Upper lobe of left lung (tissue), 4 donors: ENCODE results near the gene PNPLA5.

Experiments used
- CTCF ChIP-seq, 6 experiments: fragments of 450-650 bp in 4 of 6; fragments of 200-600 bp in 2 of 6; sonication (generic) in 2 of 6; IDR thresholded peaks; one replicate each; pipeline ENCODE4 v1.5.1; 2016 to 2019; ENCODE audit warnings: antibody characterized with exemption in 6 of 6
- EP300 ChIP-seq, 4 donors: sonication (generic); formaldehyde crosslinking; IDR thresholded peaks; one replicate each; pipeline ENCODE4 v1.5.1; 2017; ENCODE audit warnings: antibody characterized with exemption in 4 of 4, control low read depth in 2 of 4
- POLR2AphosphoS5 ChIP-seq, 2 donors: sonication (generic); formaldehyde crosslinking; IDR thresholded peaks; one replicate each; pipeline ENCODE4 v1.5.1; 2017; ENCODE audit warnings: antibody characterized with exemption in 2 of 2

- TF ChIP-seq CTCF (IDR thresholded peaks at IDR 0.05) (no peak), EP300 (IDR thresholded peaks at IDR 0.05) (no peak), POLR2AphosphoS5 (IDR thresholded peaks at IDR 0.05) (no peak)
Measured at GRCh38 chr22:43845981-43846380, 45.8 kb downstream of the PNPLA5 start.
